T-helper 2 cell (primary cell): ENCODE measurements around the gene APBA1.

Experiments
- DNase-seq, 5 experiments: peaks; one replicate each; pipeline versions ENCODE4 v3.0.0 to v3.0.0-alpha.2; 2012 to 2022

The APBA1 gene

GRCh38 chr9:69655065-69655464 lies 17.1 kb downstream of the APBA1 start:
- no peak for DNase-seq

GRCh38 chr9:69653261-69653660 lies 18.9 kb downstream of the APBA1 start:
- no peak for DNase-seq

GRCh38 chr9:69649566-69650250 lies 22.5 kb downstream of the APBA1 start:
- DNase-seq: no peak

- DNase-seq: no peak
Measured at GRCh38 chr9:69647804-69648203, 24.4 kb downstream of the APBA1 start.

- no peak for DNase-seq
Measured at GRCh38 chr9:69646810-69647209, 25.4 kb downstream of the APBA1 start.

GRCh38 chr9:69645488-69645887 lies 26.7 kb downstream of the APBA1 start:
- no peak for DNase-seq

- no peak for DNase-seq
Measured at GRCh38 chr9:69643098-69643497, 29.1 kb downstream of the APBA1 start.

- no peak for DNase-seq
Measured at GRCh38 chr9:69637817-69638200, 34.4 kb downstream of the APBA1 start.

- no peak for DNase-seq
Measured at GRCh38 chr9:69637193-69637816, 34.9 kb downstream of the APBA1 start.

GRCh38 chr9:69633716-69634115 lies 38.5 kb downstream of the APBA1 start:
- DNase-seq: no peak

GRCh38 chr9:69632768-69633167 lies 39.4 kb downstream of the APBA1 start:
- DNase-seq: no peak

GRCh38 chr9:69627281-69627680 lies 44.9 kb downstream of the APBA1 start:
- DNase-seq: no peak

- DNase-seq: no peak
Measured at GRCh38 chr9:69623276-69623675, 48.9 kb downstream of the APBA1 start.

- no peak for DNase-seq
Measured at GRCh38 chr9:69622676-69623075, 49.5 kb downstream of the APBA1 start.

- DNase-seq: no peak
Measured at GRCh38 chr9:69621730-69622460, 50.3 kb downstream of the APBA1 start.

GRCh38 chr9:69620731-69621130 lies 51.4 kb downstream of the APBA1 start:
- DNase-seq: no peak

- no peak for DNase-seq
Measured at GRCh38 chr9:69619233-69619632, 52.9 kb downstream of the APBA1 start.

GRCh38 chr9:69617006-69617405 lies 55.2 kb downstream of the APBA1 start:
- no peak for DNase-seq

- no peak for DNase-seq
Measured at GRCh38 chr9:69615880-69616279, 56.3 kb downstream of the APBA1 start.

- no peak for DNase-seq
Measured at GRCh38 chr9:69611221-69611620, 61.0 kb downstream of the APBA1 start.

- DNase-seq: no peak
Measured at GRCh38 chr9:69609156-69609555, 63.0 kb downstream of the APBA1 start.

- no peak for DNase-seq
Measured at GRCh38 chr9:69606089-69606488, 66.1 kb downstream of the APBA1 start.

- no peak for DNase-seq
Measured at GRCh38 chr9:69605406-69605805, 66.8 kb downstream of the APBA1 start.

- no peak for DNase-seq
Measured at GRCh38 chr9:69604568-69605219, 67.5 kb downstream of the APBA1 start.
